Stomach smooth muscle (tissue), 2 donors: ENCODE results near the gene RSPH10B2.
"Not testable (repeated sequence)": the region's sequence is repeated elsewhere in the genome, so short reads cannot be mapped to it uniquely, and the experiment has no call there.

Experiments
- H3K27ac ChIP-seq: one replicate; pipeline ENCODE4 v1.7.0; 2013; ENCODE audit warnings: mild to moderate bottlenecking, low read length, inconsistent platforms
- H3K27me3 ChIP-seq, 2 donors: one replicate each; pipeline ENCODE4 v1.7.0; 2013; ENCODE audit warnings: low read length in 2 of 2; ENCODE audit not compliant: insufficient read depth in 2 of 2, control insufficient read depth in 1 of 2
- H3K36me3 ChIP-seq, 2 donors: one replicate each; pipeline ENCODE4 v1.7.0; 2013; ENCODE audit warnings: low read length in 2 of 2; ENCODE audit not compliant: control insufficient read depth in 2 of 2, insufficient read depth in 2 of 2
- H3K4me1 ChIP-seq: one replicate; pipeline ENCODE4 v1.7.0; 2013; ENCODE audit warnings: low read length; ENCODE audit not compliant: control insufficient read depth, insufficient read depth
- H3K4me3 ChIP-seq, 2 donors: one replicate each; pipeline ENCODE4 v1.7.0; 2013; ENCODE audit warnings: low read length in 2 of 2
- H3K9ac ChIP-seq, 2 donors: one replicate each; pipeline ENCODE4 v1.7.0; 2013; ENCODE audit warnings: low read length in 2 of 2, mild to moderate bottlenecking in 1 of 2
- H3K9me3 ChIP-seq, 2 donors: one replicate each; pipeline ENCODE4 v1.7.0; 2013; ENCODE audit warnings: low read length in 2 of 2; ENCODE audit not compliant: control insufficient read depth in 2 of 2
- donor health status: healthy.
- donor health status: Pancreatic carcinoma.

Gene RSPH10B2

DNA sequence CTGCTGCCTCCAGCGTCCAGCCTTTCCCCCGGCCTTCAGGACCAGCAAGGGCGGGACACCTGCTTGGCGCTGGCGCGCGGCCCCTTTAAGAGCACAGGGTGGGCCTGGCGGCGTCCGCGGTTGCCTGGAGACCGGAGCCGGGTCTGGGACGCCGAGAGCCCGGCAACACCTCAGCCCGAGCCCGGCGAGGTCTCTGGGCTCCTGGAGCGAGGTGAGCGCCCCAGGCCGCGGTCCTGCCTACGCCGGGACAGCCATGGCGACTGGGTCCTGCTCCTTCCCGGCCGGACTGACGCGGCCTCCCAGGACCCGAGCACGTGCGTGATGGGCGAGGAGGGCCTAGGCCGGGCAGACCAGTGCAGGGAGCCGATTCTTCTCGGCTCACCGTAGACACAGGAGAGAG, at the start of gene RSPH10B2:
RSPH10B2 (plus strand) TSS at position 140 of the 400 bp plus-strand sequence. CDS start 3,575 bp downstream, outside the sequence.
- H3K27me3 ChIP-seq, H3K9ac ChIP-seq, H3K4me3 ChIP-seq, H3K36me3 ChIP-seq, H3K9me3 ChIP-seq, H3K27ac ChIP-seq, H3K4me1 ChIP-seq: not testable (repeated sequence)

DNA sequence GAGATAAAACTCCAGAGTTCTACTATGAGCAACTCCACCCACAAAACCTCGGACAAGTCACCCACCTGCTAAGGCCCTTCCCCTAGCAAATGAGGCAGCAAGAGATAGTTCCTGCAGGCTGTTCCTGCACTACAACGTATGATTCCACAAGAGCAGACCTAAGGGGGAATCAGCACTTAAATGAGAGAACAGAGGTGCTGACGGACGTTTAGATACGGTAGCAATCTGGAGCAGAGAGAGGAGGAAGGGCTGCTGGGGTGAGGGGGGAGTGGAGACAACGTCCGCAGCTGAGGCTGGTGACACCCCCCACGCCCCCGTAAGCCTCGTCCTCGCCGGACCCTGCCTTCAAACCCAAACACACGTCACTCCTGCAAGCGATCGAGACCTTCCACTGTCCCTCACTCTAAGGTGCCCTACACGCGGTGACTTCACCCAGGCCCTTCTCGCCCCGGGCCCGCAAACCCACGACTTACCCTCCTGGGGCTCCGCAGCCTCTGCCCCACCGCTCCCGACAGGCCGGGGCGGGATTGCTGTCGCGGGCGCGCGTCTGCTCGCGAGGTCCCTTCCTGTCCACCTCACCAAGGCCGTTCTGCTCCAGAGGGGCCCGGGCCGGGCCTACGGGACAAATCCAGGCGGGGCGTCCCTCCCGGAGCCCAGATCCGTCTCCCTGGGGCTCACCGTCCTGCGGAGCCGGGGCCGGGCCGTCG, 47.8 kb upstream of the RSPH10B2 start:
- peak overlapping the region; percentile 87 to 90 for H3K9ac ChIP-seq
- H3K4me1 ChIP-seq, result peaks cover 22% of the 10 kb centered on the region
- H3K36me3 ChIP-seq, result peaks cover 16 to 18% of the 10 kb centered on the region in 2 donors
- H3K9me3 ChIP-seq, result peaks cover 0 to 3% of the 10 kb centered on the region in 2 donors
- H3K27me3 ChIP-seq, result no peaks in the 10 kb centered on the region
- peak overlapping the region; percentile 80 for H3K27ac ChIP-seq
- peak overlapping the region; percentile 95 to 96 for H3K4me3 ChIP-seq

DNA sequence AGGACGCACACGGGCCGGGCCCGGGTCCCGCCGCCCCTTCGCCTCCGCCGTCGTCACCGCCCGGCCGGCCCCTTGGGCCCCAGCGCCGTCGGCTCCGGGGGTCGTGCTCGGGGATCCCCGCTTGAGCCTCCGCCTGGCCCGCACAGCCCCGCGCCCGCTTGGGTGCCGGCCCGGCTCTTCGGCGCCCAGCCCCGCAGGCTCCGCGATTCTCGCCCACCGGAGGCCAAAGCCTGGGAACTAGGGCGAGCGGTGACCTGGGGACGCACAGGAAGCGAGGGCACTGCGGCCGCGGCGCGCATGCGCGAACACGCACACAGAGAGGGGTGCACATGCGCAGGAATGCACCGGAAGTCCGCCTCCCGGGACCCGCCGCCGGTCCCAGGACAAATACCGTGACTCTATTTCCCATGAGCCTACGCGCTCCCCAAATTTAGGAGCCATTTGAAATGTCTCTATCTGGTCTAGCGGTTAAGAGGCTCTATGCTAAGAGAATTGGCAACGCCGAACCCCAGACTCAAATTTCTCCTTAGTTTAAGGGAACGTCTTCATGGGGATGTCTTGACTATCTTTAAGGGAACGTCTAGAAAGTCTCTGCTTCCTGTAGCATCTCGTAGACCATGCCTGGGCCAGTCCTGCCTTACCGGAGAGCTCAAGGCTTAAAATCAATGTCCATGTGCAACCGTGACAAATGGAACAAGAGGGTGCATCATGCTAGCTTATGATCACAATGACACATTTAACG, 47.1 kb upstream of the RSPH10B2 start, which contains the start of gene ZNF12:
ZNF12 (minus strand) TSS at position 282 of the 742 bp plus-strand sequence. CDS start 1,774 bp downstream, outside the sequence.
- H3K9me3 ChIP-seq, result no peaks in the 10 kb centered on the region
- peaks cover 11 to 12% of the 10 kb centered on the region in 2 donors for H3K36me3 ChIP-seq

DNA sequence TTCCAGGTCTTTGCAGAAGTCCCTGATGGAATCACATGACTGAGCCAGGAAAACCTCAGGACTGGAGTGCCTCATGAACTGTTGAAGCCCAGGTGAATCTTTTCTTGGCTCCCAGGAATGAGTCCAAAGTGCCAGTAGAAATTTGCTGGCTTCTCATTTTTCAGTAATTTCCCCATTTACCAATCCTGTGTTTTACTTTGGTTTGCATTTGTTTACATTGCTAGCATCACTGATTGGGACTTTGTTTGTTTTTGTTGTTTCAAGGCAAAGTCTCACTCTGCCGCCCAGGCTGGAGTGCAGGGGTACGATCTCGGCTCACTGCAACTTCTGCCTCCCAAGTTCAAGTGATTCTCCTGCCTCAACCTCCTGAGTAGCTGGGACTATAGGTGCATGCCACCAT, 45.6 kb upstream of the RSPH10B2 start:
- Histone ChIP-seq H3K27me3 (no peaks in the 10 kb centered on the region), H3K4me3 (no peak overlapping the region), H3K4me1 (peaks cover 16% of the 10 kb centered on the region), H3K9ac (no peak overlapping the region), H3K36me3 (peaks cover 7% of the 10 kb centered on the region in 2 donors), H3K27ac (no peak overlapping the region), H3K9me3 (no peaks in the 10 kb centered on the region)

More for the DNA sequence above, 47.1 kb upstream of the RSPH10B2 start, which contains the start of gene ZNF12:
- Histone ChIP-seq H3K27ac (peak within 1 kb of the TSS; percentile 80), H3K27me3 (no peaks in the 10 kb centered on the region), H3K4me1 (peaks cover 22% of the 10 kb centered on the region), H3K9ac (peak within 1 kb of the TSS; percentile 87 to 90), H3K4me3 (peak within 1 kb of the TSS; percentile 95 to 96)

DNA sequence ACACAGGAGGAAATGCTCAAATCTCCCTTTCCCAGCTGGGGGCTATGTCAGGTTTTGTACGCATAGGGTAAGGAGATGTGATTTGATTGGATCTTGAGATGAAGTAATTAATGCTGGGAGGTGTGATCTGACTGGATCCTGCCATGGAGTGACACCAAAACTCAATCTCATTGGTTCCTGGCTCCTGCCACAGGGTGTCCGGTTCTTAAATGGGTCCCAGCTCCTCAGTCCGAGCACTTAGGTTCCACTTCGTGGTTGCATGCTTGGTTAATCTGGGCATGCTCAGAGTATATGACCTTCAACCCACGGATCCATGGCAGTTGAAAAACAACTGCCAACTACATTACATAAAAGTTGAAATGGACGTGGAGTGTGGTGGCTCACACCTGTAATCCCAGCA, 44.1 kb upstream of the RSPH10B2 start:
- no peak overlapping the region for H3K4me3 ChIP-seq
- no peak overlapping the region for H3K27ac ChIP-seq
- no peaks in the 10 kb centered on the region for H3K36me3 ChIP-seq
- no peaks in the 10 kb centered on the region for H3K9me3 ChIP-seq
- H3K9ac ChIP-seq, result no peak overlapping the region
- no peaks in the 10 kb centered on the region for H3K27me3 ChIP-seq
- H3K4me1 ChIP-seq, result peaks cover 12% of the 10 kb centered on the region

DNA sequence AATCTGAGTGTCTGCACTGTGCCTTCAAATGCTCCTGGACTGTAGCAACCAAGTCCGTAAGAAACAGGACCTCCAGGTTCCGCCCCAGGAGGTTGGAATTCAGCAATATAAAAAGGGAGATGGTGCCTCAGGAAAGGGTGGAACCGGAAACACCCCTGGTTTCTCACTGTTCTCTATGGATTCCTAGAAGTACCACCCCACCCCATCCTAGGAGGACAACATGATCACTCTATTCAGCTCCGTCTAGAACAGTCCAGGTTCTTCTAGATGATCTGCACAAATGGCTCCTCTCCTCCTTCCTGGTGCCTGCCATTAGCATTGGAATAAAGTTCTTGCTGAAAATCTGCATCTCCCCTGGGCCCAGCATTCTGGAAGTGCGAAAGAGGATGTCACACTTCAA, 39.5 kb upstream of the RSPH10B2 start:
- H3K9me3 ChIP-seq, result no peaks in the 10 kb centered on the region
- no peak overlapping the region for H3K27ac ChIP-seq
- H3K9ac ChIP-seq, result no peak overlapping the region
- H3K36me3 ChIP-seq, result no peaks in the 10 kb centered on the region
- no peaks in the 10 kb centered on the region for H3K27me3 ChIP-seq
- no peaks in the 10 kb centered on the region for H3K4me1 ChIP-seq
- H3K4me3 ChIP-seq, result no peak overlapping the region

DNA sequence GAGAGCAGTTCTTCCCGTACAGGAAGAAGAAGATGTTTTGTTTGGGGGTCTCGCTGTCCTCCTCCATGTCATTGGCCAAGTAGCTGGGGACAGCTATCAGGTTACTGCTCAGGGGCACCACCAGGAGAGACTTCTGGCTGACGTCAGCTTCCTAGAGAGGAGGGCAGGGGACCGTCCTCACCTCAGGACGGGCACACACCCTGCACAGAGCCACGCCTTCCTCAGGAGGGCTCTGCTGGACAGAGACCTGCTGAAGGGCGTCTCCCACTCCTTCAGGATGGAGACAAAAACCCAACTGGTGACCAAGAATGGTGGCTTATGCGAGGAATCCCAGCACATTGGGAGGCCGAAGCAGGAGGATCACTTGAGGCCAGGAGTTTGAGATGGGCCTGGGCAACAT, 38.0 kb upstream of the RSPH10B2 start:
- H3K27ac ChIP-seq, H3K4me3 ChIP-seq, H3K4me1 ChIP-seq, H3K9ac ChIP-seq, H3K27me3 ChIP-seq, H3K36me3 ChIP-seq, H3K9me3 ChIP-seq: not testable (repeated sequence)

DNA sequence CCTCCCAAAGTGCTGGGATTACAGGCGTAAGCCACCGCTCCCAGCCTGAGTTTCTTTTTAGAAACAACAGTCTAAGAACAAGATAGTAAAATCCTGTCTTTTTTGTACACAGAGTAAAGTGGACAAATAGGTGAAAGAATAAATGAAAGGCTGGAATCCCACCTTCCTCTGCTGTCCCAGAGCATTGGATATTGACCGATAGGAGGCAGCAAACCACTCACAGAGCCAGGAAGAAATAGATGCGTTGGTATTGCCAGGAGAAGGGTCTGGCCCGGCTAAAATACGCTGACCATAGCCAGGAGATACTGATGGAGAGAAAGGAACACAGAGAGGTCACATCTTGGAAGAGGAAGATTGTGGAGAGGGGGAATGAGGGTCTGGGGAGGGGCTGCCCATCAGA, 35.8 kb upstream of the RSPH10B2 start:
- H3K4me1 ChIP-seq, result no peaks in the 10 kb centered on the region
- no peaks in the 10 kb centered on the region for H3K36me3 ChIP-seq

DNA sequence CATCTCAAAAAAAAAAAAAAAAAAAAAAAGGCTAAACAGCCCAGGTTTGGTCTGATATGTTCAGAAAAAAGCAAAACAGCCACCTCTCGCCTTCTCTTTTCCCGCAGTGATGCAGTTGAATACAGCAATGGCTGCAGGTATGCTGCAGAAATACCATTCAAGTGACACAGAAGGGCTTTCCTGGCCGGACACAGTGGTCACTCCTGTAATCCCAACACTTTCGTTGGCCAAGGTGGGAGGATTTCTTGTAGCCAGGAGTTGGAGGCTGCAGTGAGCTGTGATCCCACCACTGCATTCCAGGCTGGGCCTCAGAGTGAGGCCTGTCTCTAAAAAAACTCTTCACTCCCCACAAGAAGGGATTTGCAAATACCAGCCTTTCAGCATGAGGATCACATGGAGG, 29.6 kb upstream of the RSPH10B2 start:
- not testable (repeated sequence) for H3K9ac ChIP-seq, H3K27ac ChIP-seq, H3K4me3 ChIP-seq, H3K27me3 ChIP-seq, H3K36me3 ChIP-seq, H3K9me3 ChIP-seq, H3K4me1 ChIP-seq

More for the DNA sequence above, 35.8 kb upstream of the RSPH10B2 start:
- Histone ChIP-seq H3K27ac (no peak overlapping the region), H3K9me3 (no peaks in the 10 kb centered on the region), H3K27me3 (no peaks in the 10 kb centered on the region), H3K4me3 (no peak overlapping the region), H3K9ac (no peak overlapping the region)

DNA sequence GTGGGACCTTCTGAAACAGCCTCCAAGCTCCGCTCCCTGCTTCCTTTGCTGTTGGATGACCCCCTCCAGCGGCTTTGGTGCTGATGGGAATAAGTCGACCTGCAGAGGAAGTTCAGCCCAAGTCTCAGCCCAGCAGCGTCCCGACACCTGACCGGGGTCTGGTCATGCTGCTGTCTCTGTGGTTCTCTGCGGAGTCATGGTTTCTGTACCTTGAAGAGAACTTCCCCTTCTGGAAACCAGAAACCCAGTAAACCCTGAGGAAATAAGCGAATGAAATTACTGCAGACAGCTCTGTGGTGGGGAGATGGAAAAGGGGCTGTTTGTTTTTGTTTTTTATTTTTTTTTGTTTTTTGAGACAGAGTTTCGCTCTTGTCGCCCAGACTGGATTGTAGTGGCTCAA, 28.9 kb upstream of the RSPH10B2 start:
- H3K4me3 ChIP-seq, result no peak overlapping the region
- no peaks in the 10 kb centered on the region for H3K9me3 ChIP-seq
- H3K36me3 ChIP-seq, result no peaks in the 10 kb centered on the region

DNA sequence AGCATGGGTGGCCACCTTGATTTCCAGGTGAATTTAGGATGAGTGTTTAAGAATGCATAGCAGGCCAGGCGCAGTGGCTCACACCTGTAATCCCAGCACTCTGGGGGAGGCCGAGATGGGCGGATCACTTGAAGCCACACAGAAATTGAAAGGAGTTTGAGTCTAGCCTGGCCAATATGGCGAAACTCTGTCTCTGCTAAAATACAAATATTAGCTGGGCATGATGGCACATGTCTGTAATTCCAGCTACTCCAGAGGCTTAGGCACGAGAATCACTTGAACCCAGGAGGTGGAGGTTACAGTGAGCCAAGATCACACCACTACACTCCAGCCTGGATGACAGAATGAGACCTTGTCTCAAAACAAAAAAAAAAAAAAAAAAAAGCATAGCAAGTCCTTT, 27.6 kb upstream of the RSPH10B2 start:
- not testable (repeated sequence) for H3K9me3 ChIP-seq, H3K27me3 ChIP-seq, H3K4me3 ChIP-seq, H3K9ac ChIP-seq, H3K4me1 ChIP-seq, H3K36me3 ChIP-seq, H3K27ac ChIP-seq

More for the DNA sequence above, 28.9 kb upstream of the RSPH10B2 start:
- peaks cover 2% of the 10 kb centered on the region for H3K4me1 ChIP-seq
- no peak overlapping the region for H3K27ac ChIP-seq
- H3K27me3 ChIP-seq, result peaks cover 0 to 2% of the 10 kb centered on the region in 2 donors
- H3K9ac ChIP-seq, result no peak overlapping the region
